ENCODE measurements around the gene PHOX2A.
"Not testable (repeated sequence)": the region's sequence is repeated elsewhere in the genome, so short reads cannot be mapped to it uniquely, and the experiment has no call there.

The PHOX2A gene

DNA sequence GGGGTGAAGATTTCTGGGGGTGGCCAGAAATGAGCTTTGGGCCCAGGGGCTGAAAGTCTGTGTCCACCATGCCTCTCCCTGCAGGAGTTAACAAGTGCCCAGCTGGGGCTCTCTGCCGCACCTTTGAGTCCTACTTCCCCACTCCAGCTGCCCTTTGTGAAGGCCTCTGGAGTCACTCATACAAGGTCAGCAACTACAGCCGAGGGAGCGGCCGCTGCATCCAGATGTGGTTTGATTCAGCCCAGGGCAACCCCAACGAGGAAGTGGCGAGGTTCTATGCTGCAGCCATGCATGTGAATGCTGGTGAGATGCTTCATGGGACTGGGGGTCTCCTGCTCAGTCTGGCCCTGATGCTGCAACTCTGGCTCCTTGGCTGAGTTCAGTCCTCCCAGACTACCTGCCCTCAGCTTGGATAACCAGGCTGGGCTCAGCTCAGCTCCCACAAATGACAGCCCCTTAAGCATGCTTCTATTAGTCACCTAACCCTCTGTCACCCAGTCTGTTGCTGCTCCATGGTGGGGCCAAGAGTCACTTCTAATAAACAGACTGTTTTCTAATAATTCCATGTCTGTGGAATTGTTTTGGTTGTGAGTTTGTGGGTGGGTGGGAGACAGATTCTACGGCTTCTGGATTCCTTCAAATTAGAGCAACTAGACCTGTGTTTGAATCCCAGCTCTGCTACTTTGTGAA, 22.4 kb downstream of the PHOX2A start:
- DNase-seq: no peak

GRCh38 chr11:72220696-72221363, 23.1 kb downstream of the PHOX2A start:
- no peak for DNase-seq

GRCh38 chr11:72218251-72218745, 25.7 kb downstream of the PHOX2A start:
- DNase-seq: no peak

GRCh38 chr11:72217841-72218240, 26.1 kb downstream of the PHOX2A start:
- no peak for DNase-seq

DNA sequence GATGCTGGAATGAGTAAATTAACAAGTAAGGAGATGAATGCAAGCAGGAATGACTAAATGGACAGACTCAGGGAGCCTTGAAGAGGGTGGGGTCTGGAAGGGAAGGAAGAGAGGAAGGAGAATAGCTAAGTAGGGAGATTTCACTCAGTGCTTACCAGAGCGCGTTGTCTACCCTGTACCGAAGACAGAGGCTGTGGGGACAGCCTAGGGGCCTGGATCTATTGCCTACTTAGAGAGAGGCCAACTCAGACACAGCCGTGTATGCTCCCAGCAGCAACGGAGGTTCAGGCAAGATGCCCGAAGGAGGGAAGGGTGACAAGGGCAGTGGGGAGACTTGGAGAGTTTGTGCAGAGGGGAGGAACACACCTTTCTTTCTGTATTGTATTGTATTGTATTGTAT, 27.3 kb downstream of the PHOX2A start, which contains the start of gene FOLR2:
Gene FOLR2 (plus strand): TSS at position 157 of the 400 bp plus-strand sequence. CDS start 1,791 bp downstream, outside the sequence.
- no peak for DNase-seq

DNA sequence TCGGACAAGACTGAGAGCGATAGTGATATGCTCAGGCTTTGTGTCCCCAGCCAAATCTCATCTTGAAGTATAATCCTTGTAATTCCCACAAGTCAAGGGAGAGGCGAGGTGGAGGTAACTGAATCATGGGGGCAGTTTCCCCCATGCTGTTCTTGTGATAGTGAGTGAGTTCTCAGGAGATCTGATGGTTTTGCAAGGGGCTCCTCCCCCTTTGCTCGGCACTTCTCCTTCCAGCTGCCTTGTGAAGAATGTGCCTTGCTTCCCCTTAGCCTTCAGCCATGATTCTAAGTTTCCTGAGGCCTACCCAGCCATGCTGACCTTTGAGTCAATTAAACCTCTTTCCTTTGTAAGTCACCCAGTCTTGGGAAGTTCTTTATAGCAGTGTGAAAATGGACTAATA, 34.9 kb downstream of the PHOX2A start:
- no peak for DNase-seq

DNA sequence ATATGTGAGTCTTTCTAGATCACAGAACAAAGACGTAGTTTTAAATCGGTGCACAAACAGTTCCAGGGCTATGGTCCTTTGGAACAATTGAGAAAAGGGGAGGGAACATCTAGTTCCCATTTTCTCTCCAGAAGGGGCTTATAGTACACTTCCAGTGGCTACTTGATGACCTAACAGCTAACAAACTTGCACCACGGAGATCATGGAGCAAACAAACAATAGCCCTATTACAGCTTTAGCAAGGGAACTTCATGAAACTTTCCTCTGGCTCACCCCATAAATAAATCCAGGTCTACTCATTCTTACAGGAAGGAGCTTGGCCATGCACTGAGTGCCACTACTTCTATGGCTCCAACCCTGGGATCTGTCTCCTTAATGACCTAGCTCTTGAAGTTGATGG, 35.7 kb downstream of the PHOX2A start:
- DNase-seq: no peak

DNA sequence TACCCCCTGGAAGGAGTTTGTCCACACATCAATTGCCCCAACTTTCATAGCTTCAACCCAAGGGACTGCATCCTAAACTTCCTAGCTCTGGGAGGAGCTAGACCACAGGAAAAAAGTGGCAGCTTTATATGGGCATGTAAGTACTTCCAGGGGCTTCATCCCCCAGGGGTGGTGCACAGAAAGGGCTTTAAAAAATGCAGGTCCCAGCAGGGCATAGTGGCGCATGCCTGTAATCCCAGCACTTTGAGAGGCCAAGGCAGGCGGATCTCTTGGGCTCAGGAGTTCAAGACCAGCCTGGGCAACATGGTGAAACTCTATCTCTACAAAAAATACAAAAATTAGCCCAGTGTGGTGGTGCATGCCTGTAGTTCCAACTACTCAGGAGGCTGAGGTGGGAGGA, 37.2 kb downstream of the PHOX2A start:
- not testable (repeated sequence) for DNase-seq

- DNase-seq: no peak
These were observed 39.1 kb downstream of the PHOX2A start for GRCh38 chr11:72204886-72205285.

DNA sequence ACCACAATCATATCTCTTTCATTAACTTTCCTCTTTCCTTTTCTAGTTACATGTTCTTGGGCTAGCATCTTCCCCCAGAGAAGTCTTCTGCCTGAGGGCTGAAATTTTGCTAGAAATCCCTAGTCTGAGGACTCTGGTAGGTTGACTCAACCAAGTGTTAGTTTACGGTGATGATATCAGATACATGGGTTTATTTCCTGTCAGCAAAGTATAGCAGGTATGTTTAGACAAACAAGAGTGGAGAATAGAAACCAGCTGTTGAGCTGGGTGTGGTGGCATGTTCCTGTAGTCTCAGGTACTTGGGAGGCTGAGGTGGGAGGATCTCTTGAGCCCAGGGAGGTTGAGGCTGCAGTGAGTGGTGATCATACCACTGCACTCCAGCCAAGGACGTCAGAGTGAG, 40.8 kb downstream of the PHOX2A start:
- DNase-seq: no peak

GRCh38 chr11:72202571-72202970, 41.4 kb downstream of the PHOX2A start:
- no peak for DNase-seq

- not testable (repeated sequence) for DNase-seq
These were observed 42.5 kb downstream of the PHOX2A start for GRCh38 chr11:72201445-72201844.

- DNase-seq: no peak
These were observed 48.3 kb downstream of the PHOX2A start for GRCh38 chr11:72195518-72196270.

DNA sequence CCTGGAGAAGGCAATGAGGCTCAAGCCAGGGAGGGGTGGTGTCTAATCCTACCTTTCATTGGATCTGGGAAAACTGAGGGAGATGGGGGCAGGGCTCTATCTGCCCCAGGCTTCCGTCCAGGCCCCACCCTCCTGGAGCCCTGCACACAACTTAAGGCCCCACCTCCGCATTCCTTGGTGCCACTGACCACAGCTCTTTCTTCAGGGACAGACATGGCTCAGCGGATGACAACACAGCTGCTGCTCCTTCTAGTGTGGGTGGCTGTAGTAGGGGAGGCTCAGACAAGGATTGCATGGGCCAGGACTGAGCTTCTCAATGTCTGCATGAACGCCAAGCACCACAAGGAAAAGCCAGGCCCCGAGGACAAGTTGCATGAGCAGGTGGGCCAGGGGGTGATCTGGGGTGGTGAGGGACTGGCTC, 52.0 kb downstream of the PHOX2A start, which contains the start of gene FOLR1:
Gene FOLR1 (plus strand): TSS at position 180 of the 421 bp plus-strand sequence. CDS start 34 bp downstream, at position 214.
- no peak for DNase-seq

- no peak for DNase-seq
These were observed 53.3 kb downstream of the PHOX2A start for GRCh38 chr11:72190631-72191071.

DNA sequence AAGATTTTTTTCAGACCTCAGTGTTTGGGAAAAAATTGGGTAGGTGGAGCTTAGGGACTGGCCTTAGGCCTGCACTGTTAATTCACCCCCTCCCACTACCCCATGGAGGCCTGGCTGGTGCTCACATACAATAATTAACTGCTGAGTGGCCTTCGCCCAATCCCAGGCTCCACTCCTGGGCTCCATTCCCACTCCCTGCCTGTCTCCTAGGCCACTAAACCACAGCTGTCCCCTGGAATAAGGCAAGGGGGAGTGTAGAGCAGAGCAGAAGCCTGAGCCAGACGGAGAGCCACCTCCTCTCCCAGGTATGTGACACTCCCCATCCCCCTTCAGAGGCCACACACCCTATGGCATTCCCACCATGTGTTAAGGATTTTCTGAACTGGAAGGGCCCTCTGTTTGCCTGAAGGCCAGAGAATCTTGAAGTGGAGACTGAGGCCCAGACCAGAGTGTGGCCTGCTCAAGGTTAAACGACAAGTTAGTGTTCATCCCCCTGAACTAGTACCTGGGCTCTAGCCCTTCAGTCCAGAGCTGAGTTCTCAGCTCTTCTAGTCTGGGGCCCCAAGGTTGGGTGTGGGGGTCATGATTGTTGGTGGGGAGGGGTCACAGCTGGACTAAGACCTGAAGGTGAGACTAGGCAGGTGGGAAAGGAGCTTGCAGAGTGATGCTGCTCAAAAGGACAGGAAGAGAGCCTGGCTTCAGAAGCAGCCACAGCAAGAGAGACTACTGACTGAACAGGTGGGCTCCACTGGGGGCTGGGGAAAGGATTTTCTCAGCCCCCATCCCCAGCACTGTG, 54.3 kb downstream of the PHOX2A start:
- no peak for DNase-seq
